ENCODE data around the gene SRSF2.
"Not testable (repeated sequence)": the region's sequence is repeated elsewhere in the genome, so short reads cannot be mapped to it uniquely, and the experiment has no call there.

SRSF2 gene

DNA sequence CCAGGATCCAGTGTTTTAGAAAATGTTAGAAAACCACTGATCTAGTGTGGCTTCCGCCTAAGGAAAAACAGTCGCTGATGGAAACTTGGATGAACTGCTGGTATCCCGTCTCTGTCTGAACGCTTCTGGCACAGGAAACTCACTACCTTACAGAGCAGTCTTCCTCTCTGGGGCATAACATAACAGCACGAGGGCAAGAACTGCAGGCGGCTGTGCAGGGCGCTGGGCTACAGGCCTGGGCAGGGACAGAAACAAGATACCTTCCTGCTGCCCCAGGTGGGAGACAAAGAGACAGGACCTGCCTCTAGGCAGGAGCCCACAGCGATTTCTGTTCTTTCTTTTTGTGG, 36.9 kb downstream of the SRSF2 start:
- no peak for DNase-seq

DNA sequence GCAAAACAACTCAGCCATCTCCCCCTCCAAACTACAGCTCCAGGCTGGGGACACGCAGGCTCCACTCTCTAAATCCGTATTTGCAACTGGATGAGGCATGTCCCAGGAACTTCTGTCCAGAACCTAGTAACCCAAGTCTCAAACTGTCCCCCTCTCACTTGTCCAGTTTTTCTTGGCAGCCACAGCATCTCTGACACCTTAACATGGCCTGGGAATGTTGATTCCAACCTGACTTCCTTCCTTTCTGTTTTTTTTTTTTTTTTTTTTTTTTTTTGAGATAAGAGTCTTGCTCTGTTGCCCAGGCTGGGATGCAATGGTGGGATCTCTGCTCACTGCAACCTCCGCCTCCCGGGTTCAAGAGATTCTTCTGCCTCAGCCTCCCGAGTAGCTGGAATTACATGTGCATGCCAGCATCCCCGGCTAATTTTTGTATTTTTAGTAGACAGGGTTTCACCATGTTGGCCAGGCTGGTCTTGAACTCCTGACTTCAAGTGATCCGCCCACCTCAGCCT, 38.6 kb downstream of the SRSF2 start:
- DNase-seq, result not testable (repeated sequence)

DNA sequence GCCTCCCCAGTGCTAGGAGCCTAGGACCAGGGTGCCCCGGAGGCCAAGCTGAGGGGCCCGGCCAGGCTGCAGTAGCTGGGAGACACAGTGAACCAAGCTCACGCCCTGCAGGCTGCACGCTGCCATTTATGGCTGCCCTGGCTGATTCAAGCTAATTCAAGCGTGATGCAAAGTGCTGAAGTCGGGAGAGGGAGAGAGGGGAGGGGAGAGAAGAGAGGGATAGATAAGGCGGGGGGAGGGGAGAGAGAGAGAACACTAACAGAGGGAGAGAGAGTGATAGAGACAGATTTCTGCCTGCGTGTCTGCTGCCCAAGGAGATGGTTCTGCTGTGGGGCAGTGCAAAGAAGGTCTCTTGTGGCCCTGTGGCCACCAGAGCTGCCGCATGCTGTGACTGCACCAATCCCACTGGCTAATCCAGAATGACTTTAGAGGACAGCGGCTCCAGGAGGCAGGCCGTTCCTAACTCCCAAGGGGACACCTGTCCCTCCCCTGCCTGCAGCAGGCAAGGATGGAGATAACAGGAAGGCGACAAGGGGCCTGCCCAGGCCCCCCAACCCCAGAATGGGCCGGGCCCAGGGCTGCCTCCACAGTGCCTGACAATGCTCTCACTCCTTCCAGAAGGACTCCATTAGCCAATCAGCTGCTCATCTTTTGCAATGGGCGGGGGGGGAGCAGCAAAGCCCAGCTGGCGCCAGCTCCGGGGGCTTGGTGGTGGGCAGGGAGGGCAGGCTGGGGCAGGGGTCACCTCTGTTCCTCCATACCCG, 39.2 kb downstream of the SRSF2 start:
- DNase-seq, result no peak

DNA sequence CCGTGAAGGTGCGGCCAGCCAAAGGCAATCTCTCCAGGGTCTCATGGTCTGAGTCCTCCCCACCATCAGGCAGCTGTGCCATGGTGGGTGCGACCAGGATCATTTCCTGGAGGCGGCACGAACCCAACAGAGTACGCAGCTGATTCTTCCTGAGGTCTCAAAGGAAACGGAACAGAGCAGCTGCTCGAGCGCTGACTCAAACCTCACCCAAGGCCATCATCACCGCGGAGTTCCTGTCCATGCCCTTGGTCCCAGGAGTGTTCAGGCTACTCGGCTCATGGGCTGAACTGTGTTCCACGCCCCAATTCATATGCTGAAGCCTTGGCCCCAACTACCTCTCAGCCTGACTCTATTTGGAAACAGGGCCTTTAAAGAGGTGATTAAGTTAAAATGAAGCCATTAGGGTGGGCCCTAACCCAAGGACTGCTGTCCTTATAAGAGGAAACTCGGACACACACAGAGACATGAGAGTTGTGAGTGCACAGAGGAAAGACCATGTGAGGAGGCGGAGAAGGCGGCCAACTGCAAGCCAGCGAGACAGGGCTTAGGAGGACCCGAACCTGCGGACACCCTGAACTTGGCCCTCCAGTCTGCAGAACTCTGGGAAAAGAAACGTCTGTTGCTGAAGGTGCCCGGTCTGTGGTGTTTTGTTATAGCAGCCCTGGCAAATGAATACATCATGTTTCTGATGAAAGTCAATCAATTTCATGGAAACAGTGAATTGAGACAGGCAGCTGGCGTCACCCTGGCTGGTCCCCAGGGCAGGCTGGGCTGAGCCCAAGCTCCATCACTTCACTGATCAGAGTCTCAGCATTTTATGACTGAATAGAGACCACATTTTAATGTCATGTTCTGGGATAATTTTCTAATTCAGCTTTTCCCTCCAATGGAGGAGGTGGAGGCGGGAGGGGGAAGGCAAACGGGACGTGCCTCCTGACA, 40.1 kb downstream of the SRSF2 start:
- DNase-seq, result no peak

DNA sequence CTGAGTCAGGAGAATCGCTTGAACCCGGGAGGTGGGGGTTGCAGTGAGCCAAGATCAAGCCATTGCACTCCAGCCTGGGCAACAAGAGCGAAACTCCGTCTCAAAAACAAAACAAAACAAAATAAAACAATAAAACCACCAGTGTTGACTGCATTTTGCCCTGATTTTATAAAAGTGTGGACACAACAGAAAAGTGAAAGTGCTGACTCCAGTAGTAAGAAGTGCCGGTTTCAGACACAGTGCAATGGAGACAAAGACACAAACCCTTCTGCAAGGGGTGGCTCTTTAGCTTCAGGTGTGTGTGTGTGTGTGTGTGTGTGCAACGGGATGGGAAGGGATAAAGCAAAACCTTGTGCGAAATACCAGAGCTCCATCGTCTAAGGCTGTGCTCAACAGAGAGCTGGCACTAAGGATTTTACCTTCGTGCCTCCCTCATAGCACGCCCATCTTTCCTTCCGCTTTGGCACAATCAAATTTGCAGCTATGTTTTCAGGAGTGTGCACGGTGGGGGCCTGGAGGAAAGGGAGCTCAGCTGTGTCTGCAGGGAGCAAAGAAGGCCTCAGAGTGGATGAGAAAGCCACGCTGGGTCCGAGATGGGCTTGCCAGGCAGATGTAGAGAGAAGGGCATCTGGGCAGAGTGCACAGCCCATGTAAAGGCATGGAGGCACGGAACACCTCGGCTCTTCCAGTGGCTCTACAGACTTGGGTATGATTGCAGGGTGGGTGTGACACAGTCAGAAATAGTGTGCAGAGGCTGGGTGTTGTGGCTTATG, 41.9 kb downstream of the SRSF2 start:
- no peak for DNase-seq

DNA sequence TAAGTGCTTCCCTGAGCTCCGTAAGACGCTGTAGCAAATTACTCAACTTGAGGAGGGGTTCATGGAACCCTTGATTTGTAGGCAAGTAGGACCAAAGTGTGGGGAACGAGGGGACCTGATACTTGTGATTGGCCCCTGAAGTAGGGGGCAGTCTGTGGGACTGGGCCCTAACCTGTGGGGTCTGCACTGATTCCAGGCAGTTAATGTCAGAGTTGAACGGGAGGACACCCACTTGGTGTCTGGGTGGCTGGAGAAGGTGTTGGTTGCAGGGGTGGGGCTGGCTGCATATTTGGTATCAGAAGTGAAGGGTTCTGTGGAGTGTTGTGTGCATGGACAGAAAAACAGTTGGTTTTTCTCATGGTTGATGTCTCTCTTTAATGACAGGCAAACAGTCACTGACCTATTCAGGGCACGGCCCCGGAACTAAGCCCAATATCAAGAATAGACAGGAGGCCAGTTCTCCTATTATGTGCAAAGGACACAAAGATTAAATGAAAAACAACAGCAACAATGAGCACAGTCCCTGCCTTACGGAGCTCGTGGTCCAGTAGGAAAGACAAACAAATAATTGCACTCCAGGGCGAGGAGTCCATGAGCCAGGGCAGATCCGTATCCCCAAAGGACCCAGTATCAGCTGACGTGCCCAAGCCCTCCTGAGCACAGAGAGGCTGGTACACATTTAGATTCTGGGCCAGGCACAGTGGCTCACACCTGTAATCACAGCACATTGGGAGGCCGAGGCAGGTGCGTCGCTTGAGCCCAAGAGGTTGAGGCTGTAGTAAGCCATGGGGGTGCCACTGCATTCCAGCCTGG, 45.5 kb downstream of the SRSF2 start:
- no peak for DNase-seq

DNA sequence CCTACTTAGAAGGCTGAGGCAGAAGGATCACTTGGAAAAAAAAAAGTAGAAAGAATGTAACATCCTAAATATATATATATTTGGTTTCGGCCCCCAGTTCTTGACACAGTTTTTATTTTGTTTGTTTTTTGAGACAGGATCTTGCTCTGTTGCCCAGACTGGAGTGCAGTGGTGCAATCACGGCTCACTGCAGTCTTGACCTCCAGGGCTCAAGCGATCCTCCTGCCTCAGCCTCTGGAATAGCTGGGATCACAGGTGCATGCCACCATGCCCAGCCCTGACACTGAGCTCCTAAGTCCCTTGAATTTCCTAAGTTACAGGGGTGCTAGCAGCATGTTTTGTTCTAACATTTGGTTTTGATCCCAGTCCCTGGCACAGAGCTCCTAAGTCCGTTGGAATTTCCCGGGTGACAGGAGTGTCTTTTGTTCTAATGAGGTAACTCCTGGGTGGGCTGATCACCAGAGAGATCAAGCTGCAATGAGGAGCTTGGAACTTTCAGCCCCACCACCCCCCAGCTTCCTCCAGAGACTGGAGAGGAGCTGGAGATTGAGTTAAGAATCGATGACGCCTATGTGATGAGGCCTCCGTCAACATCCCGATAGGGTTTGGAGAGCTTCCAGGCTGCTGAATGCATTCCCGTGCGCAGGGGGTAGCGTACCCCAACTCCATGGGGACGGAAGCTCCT, 46.4 kb downstream of the SRSF2 start:
- DNase-seq, result no peak

DNA sequence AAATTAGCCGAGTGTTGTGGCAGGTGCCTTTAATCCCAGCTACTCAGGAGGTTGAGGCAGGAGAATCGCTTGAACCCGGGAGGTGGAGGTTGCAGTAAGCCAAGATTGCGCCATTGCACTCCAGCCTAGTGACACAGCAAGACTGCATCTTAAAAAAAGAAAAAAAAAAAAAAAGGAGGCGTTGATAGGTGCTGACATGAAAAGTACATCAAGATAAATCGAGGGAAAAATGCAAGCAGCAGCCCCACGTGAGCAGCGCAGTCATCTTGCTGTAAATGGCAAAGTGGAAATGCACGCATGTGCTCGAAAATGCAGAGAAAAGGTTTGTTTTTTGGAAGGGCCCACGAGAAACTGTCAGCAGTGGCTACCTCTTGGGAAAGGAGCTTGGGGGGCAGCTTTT, 47.3 kb downstream of the SRSF2 start:
- DNase-seq, result no peak

DNA sequence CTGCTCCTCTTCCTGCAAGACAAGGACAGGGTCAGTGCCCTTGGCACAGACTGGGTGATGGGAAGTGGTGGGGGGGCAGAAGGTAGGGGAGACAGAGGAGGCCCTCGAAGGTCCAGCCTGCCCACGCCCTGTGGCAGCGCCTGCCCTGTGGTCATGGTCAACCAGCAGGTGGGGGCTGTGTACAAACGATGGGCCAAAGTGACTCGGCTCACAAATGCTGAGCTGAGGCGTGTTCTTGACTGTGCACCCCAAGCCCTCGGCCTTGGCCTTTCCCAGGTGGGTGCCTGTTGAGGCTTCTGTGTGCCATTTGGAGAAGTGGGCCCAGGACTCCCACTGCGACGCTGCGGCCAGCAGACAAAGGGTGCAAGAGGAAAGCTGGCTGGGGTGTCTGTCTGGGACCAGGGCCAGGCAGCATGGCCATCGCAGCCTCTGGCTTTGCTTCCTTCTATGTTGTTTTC, 48.9 kb downstream of the SRSF2 start:
- DNase-seq, result no peak

DNA sequence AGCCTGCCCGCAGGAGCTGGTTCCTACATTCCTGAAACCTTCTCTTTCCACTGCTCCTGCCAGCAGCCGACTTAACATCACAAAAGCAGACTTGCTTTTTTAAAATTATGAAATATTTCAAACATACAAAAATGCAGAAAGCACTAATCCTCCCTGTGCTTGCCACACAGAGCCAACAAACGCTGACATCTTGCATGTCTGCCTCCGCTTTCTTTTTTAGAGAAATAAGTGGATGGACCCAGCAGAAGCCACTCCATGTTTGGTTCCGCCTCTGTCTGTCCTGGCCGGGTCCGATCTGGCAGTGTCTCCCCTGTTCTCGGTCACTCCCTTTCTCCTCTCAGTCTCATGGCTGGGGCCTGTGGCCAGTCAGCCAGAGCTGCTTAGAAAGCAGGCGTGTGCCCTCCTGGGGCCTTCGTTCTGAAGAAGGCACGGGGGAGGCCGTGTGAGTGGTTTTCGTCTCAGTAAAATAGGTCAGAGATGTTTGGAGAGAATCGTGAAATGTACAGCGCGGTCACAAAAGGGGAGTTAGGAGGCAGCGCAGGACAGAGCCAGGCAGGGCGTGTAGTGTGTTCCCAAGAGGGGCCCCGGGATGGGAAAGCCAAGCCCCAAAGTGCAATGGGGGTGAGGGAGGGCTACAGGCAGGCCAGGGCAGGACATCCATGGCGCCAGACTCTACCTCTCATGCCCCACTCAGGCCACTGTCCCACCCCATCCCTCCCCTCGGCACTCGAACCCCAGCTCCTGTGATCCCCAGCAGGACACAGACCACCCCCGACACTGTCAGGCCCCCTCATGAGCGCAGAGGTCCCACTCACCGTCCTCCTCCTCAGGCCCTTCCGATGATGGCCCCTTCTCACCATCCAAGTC, 49.6 kb downstream of the SRSF2 start:
- DNase-seq, result no peak

DNA sequence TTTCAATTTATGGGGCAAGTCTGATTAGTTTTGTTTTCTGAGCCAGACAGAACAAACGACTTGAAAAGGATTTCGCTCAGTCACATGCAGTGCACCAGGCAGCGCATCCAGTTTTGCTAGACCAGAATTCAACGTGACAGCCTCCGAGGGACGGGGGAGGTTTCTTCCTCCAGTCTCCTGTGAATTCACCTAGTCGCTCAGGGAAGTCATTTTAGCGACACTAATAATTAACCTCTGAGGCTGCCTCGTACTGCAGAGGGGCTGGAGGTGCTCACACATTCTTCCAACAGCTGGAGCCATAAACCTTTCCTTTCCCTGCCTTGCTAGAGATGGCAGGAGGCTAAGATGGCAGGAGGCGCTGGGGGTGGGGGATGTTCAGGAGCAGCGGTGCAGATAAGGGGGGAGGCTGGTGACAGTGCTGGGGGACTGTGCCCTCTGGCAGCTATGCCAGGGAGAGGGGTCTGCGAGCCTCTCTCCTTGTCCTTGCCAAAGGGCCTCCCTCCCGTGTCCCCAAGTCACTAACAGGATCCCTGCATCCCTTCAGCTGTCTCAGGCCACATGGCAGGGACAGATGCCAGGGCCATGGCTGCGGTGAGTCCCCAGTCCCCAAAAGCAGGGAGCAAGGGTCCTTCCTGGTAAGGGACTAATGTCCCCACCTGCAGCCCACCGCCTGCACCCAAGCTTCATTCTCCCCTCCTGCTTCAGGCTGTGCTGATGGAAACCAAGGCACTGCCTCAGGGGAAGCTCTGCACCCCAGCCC, 50.4 kb downstream of the SRSF2 start:
- no peak for DNase-seq

DNA sequence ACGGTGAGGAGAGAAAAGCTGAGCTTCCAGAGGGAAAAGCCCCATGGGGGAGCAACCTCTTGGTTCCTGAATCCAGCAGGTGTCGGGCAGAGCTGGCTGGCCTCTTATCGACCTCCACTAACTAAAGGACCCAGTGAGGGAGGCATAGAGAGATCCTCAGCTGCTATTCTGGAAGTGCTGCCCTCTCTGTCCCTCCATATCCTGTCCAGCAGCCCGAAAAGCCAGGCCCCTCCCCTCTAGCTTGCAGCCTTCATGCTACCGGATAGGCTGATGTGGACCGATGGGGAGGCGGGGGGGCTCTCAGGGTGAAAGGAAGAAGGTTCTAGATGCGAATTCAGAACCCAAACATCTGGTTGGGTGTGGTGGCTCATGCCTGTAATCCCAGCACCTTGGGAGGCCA, 51.3 kb downstream of the SRSF2 start:
- no peak for DNase-seq

DNA sequence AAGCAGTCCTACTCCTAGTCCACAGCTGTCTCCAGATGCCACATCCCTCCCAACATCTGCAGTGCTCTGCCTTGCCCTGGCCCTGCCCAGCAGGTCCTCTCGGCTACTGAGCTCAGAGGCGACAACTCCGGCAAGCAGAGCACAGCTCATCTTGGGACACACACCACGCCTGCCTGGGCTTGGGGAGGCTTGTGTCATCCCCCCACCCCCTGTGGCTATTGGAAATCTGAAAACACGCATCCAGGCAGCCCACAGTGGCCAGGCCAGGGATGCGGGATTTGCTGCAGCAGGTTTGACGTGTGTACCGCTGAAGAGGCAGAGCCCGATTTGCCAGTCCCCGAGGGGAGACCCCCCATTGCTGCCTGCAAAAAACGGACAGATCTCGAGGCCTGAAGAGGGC, 51.8 kb downstream of the SRSF2 start:
- no peak for DNase-seq

DNA sequence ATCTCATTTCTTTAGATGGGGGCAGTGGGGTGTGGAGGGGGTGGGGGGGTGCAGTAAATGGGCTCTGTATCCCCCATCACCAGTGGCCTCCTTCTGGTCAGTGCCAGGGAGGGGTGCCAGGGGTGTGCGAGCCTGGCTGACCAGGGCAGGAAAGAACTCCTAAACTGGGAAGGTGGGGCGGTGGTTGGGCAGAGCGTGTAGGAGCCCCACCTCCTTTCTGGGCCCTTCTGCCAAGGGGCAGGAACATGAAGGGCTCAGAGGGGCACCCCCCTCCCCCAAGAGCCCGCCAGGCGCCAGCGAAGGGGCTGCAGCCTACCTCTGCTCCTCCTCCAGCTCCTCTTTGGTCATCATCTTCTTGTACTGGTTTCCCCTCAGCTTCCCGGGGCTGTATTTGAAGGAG, 52.4 kb downstream of the SRSF2 start:
- DNase-seq, result no peak

All from activated T-cell treated with anti-CD3 and anti-CD28 coated beads, Interleukin-2, amount 50 U/mL, for 48 hours (primary cell).